ENCODE results near the gene TMA7B.
A peak's percentile ranks its signal among the peaks of the same experiment; 100 is the strongest.
"Not testable (repeated sequence)": the region's sequence is repeated elsewhere in the genome, so short reads cannot be mapped to it uniquely, and the experiment has no call there.

Gene TMA7B

GRCh38 chr22:39933741-39934140 is 26.5 kb upstream of the TMA7B start:
- no peak for DNase-seq

GRCh38 chr22:39935116-39935515 is 25.1 kb upstream of the TMA7B start:
- DNase-seq: no peak

- no peak for DNase-seq
Observed at GRCh38 chr22:39935612-39936011, 24.6 kb upstream of the TMA7B start.

GRCh38 chr22:39936523-39937145 is 23.6 kb upstream of the TMA7B start:
- DNase-seq: no peak

GRCh38 chr22:39937906-39938305 is 22.3 kb upstream of the TMA7B start:
- no peak for DNase-seq

- no peak for DNase-seq
Observed at GRCh38 chr22:39938509-39939111, 21.6 kb upstream of the TMA7B start.

GRCh38 chr22:39939830-39940229 is 20.4 kb upstream of the TMA7B start:
- DNase-seq: no peak

- DNase-seq: peak in 1 of 2 experiments; percentile 37
Observed at GRCh38 chr22:39940757-39941305, 19.4 kb upstream of the TMA7B start.

- no peak for DNase-seq
Observed at GRCh38 chr22:39941601-39942000, 18.6 kb upstream of the TMA7B start.

GRCh38 chr22:39942439-39943230 is 17.6 kb upstream of the TMA7B start:
- DNase-seq: no peak

- peak in 1 of 2 experiments; percentile 44 for DNase-seq
Observed at GRCh38 chr22:39943337-39943736, 16.9 kb upstream of the TMA7B start.

GRCh38 chr22:39943953-39944872 is 16.0 kb upstream of the TMA7B start:
- no peak for DNase-seq

- DNase-seq: no peak
Observed at GRCh38 chr22:39946126-39946502, 14.1 kb upstream of the TMA7B start.

- DNase-seq: no peak
Observed at GRCh38 chr22:39946503-39947219, 13.5 kb upstream of the TMA7B start.

- DNase-seq: no peak
Observed at GRCh38 chr22:39947220-39948216, 12.7 kb upstream of the TMA7B start.

- no peak for DNase-seq
Observed at GRCh38 chr22:39949964-39950737, 10.0 kb upstream of the TMA7B start.

GRCh38 chr22:39951603-39952293 is 8.4 kb upstream of the TMA7B start:
- not testable (repeated sequence) for DNase-seq

- no peak for DNase-seq
Observed at GRCh38 chr22:39952347-39952746, 7.8 kb upstream of the TMA7B start.

- no peak for DNase-seq
Observed at GRCh38 chr22:39953101-39953500, 7.1 kb upstream of the TMA7B start.

All from NCI-H524 (cell line).